Measurements from ENCODE around the gene AGFG2. TPM values are rescaled to one million over a fixed set of nuclear protein-coding genes. Genes with fewer than 3 reads are reported as not detected.
"Not testable (repeated sequence)": the region's sequence is repeated elsewhere in the genome, so short reads cannot be mapped to it uniquely, and the experiment has no call there.

Gene AGFG2
- total and polyA plus RNA-seq, 10 of the 15 experiments (the other 5 are each of a cell fraction or from before 2014, with no cell fraction given) = 0.90 to 71.5 (median 25.4) TPM

DNA sequence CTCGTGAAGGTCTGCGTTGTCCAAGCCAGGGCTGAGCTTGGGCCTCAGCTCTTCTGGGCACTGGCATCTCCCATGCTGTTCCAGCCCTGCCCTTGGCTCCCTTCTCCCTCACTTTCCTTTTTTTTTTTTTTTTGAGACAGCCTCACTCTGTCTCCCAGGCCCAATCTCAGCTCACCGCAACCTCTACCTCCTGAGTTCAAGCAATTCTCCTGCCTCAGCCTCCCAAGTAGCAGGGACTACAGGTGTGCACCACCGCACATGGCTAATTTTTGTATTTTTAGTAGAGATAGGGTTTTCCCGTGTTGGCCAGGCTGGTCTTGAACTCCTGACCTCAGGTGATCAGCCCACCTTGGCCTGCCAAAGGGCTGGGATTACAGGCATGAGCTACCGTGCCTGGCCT lies 25.4 kb downstream of the AGFG2 start:
- H3K27me3 ChIP-seq (replicated peaks in 1 of 2; ENCODE audit: control insufficient read depth in 2 of 2, insufficient read depth in 2 of 2, low read length in 1 of 2); H3K79me2 ChIP-seq (ENCODE audit: control insufficient read depth, insufficient read depth, low read length); BruUV-seq (replicated peaks); H2AFZ ChIP-seq (ENCODE audit: control insufficient read depth, low read depth, low read length); H3K9ac ChIP-seq (ENCODE audit: control insufficient read depth, insufficient read depth, low read length); H3K9me3 ChIP-seq (replicated peaks; ENCODE audit: control insufficient read depth, insufficient read depth, low read length); in situ Hi-C loops (cut with MboI); DNase-seq (ENCODE audit: low read depth, low spot score); H4K20me1 ChIP-seq (ENCODE audit: control insufficient read depth, insufficient read depth); ATAC-seq; H3K4me2 ChIP-seq (ENCODE audit: control insufficient read depth, insufficient read depth); H3K27ac ChIP-seq (ENCODE audit: control insufficient read depth, insufficient read depth); FAIRE-seq; H3K4me3 ChIP-seq: not testable (repeated sequence)
- intact Hi-C loops (cut with micrococcal nuclease; ENCODE audit: unreplicated experiment) = loop anchor here (1.0 to 5.0 kb wide), 3 partner anchors 128 to 288 kb away; partner anchors contain the start of genes GIGYF1 and SLC12A9
- H3K36me3 ChIP-seq (ENCODE audit: control insufficient read depth in 2 of 2, insufficient read depth in 2 of 2, low read length in 1 of 2) = peaks cover 18 to 22% of the 10 kb centered on the region in 2 experiments; a peak in 3 of 4 replicates
- 75% methylated on average over 6 of the region's 6 CpGs for WGBS (ENCODE audit: insufficient coverage, insufficient replicate concordance, low lambda C conversion rate, missing lambda C conversion rate)
- H3K4me1 ChIP-seq (ENCODE audit: control insufficient read depth, insufficient read depth, low read length) = peaks cover 11% of the 10 kb centered on the region
- POLR2A ChIA-PET = interaction anchor here (0.6 to 1.1 kb wide), 3 partner anchors 22 to 49 kb away, joined by 3 to 6 read pairs (median 6); no protein-coding TSS in a partner anchor
- SMC1A ChIA-PET (ENCODE audit: uncharacterized antibody, unreplicated experiment) = interaction anchor here (0.5 to 2.2 kb wide), 8 partner anchors 9 to 168 kb away, joined by 3 to 13 read pairs (median 3); partner anchors contain the start of genes FBXO24 and LRCH4
- CTCF ChIA-PET = interaction anchor here (0.5 to 12.6 kb wide), 27 partner anchors 9 to 340 kb away, joined by 3 to 190 read pairs (median 4); partner anchors contain the start of genes FBXO24, LRCH4, MOSPD3 and PCOLCE
- RAD21 ChIA-PET (ENCODE audit: unreplicated experiment) = interaction anchor here (1.1 to 3.7 kb wide), 4 partner anchors 20 to 127 kb away, joined by 4 to 22 read pairs (median 14); partner anchors contain the start of genes FBXO24, LRCH4 and MOSPD3

DNA sequence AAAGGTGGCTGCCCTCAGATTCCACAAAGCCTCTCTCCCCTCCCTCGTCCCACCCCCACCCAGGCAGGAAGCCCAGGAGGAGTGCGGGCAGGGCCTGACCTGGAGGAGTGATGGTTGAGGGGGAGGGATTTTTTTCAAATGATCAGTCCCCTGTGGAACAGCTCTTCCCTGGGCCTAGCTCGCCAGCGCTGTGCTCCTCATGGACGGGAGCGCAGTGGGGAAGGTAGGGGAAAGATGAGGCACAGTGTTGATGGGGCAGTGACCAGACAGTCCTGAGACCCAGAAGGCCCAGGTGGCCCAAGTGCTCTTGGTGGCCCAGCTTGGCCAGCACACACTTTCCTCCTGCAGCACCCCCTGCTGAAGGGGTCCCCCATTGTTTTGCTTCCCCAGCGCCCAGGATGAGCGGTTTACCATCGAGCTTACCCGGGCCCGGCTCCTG lies 26.1 kb downstream of the AGFG2 start:
- in situ Hi-C loops (cut with MboI) = no loop called here
- no peak overlapping the region for H3K4me3 ChIP-seq
- ATAC-seq = no peak
- FAIRE-seq = no peak
- POLR2A ChIA-PET = interaction anchor here (0.7 kb wide), 1 partner anchor 311 kb away, joined by 4 read pairs; no protein-coding TSS in a partner anchor
- no peaks in the 10 kb centered on the region for H4K20me1 ChIP-seq (ENCODE audit: control insufficient read depth, insufficient read depth)
- no peak overlapping the region for H2AFZ ChIP-seq (ENCODE audit: control insufficient read depth, low read depth, low read length)
- intact Hi-C loops (cut with micrococcal nuclease; ENCODE audit: unreplicated experiment) = no loop called here
- H3K27ac ChIP-seq (ENCODE audit: control insufficient read depth, insufficient read depth) = no peak overlapping the region
- H3K4me2 ChIP-seq (ENCODE audit: control insufficient read depth, insufficient read depth) = no peak overlapping the region
- no peaks in the 10 kb centered on the region for H3K79me2 ChIP-seq (ENCODE audit: control insufficient read depth, insufficient read depth, low read length)
- WGBS (ENCODE audit: insufficient coverage, insufficient replicate concordance, low lambda C conversion rate, missing lambda C conversion rate) = 98% methylated on average over 11 of the region's 11 CpGs
- SMC1A ChIA-PET (ENCODE audit: uncharacterized antibody, unreplicated experiment) = interaction anchor here (1.0 to 2.2 kb wide), 4 partner anchors 18 to 140 kb away, joined by 3 to 13 read pairs (median 4); partner anchors contain the start of gene POP7
- RAD21 ChIA-PET (ENCODE audit: unreplicated experiment) = interaction anchor here (1.1 to 3.7 kb wide), 3 partner anchors 19 to 127 kb away, joined by 5 to 22 read pairs (median 21); partner anchors contain the start of genes FBXO24 and LRCH4
- BruUV-seq (replicated peaks) = no TSS peak
- CTCF ChIA-PET = interaction anchor here (0.6 to 12.6 kb wide), 14 partner anchors 10 to 287 kb away, joined by 3 to 190 read pairs (median 6); partner anchors contain the start of genes FBXO24, LRCH4, MOSPD3 and POP7
- no peak overlapping the region for H3K9ac ChIP-seq (ENCODE audit: control insufficient read depth, insufficient read depth, low read length)
- H3K4me1 ChIP-seq (ENCODE audit: control insufficient read depth, insufficient read depth, low read length) = peaks cover 18% of the 10 kb centered on the region
- DNase-seq (ENCODE audit: low read depth, low spot score) = no peak
- H3K27me3 ChIP-seq (replicated peaks in 1 of 2; ENCODE audit: control insufficient read depth in 2 of 2, insufficient read depth in 2 of 2, low read length in 1 of 2) = no peaks in the 10 kb centered on the region
- no peaks in the 10 kb centered on the region for H3K9me3 ChIP-seq (replicated peaks; ENCODE audit: control insufficient read depth, insufficient read depth, low read length)
- H3K36me3 ChIP-seq (ENCODE audit: control insufficient read depth in 2 of 2, insufficient read depth in 2 of 2, low read length in 1 of 2) = peaks cover 18 to 19% of the 10 kb centered on the region in 2 experiments; a peak in 3 of 4 replicates
- TF ChIP-seq POLR2A (IDR thresholded peaks at IDR 0.05; ENCODE audit: low read depth, low read length) = no peak
- TF ChIP-seq LARP7 (IDR thresholded peaks at IDR 0.05) = no peak
- TF ChIP-seq JUNB (IDR thresholded peaks at IDR 0.05) = no peak
- no peak for TF ChIP-seq MTA2 (IDR thresholded peaks at IDR 0.05; ENCODE audit: low read depth)
- TF ChIP-seq RB1 (IDR thresholded peaks at IDR 0.05; ENCODE audit: borderline replicate concordance) = no peak
- TF ChIP-seq TCF7 (IDR thresholded peaks at IDR 0.05; ENCODE audit: borderline replicate concordance) = no peak
- TF ChIP-seq NBN (IDR thresholded peaks at IDR 0.05) = no peak
- TF ChIP-seq SMAD5 (IDR thresholded peaks at IDR 0.05; ENCODE audit: low read depth) = no peak
- TF ChIP-seq HCFC1 (IDR thresholded peaks at IDR 0.05; ENCODE audit: low read length) = no peak
- TF ChIP-seq, protein P1, sequence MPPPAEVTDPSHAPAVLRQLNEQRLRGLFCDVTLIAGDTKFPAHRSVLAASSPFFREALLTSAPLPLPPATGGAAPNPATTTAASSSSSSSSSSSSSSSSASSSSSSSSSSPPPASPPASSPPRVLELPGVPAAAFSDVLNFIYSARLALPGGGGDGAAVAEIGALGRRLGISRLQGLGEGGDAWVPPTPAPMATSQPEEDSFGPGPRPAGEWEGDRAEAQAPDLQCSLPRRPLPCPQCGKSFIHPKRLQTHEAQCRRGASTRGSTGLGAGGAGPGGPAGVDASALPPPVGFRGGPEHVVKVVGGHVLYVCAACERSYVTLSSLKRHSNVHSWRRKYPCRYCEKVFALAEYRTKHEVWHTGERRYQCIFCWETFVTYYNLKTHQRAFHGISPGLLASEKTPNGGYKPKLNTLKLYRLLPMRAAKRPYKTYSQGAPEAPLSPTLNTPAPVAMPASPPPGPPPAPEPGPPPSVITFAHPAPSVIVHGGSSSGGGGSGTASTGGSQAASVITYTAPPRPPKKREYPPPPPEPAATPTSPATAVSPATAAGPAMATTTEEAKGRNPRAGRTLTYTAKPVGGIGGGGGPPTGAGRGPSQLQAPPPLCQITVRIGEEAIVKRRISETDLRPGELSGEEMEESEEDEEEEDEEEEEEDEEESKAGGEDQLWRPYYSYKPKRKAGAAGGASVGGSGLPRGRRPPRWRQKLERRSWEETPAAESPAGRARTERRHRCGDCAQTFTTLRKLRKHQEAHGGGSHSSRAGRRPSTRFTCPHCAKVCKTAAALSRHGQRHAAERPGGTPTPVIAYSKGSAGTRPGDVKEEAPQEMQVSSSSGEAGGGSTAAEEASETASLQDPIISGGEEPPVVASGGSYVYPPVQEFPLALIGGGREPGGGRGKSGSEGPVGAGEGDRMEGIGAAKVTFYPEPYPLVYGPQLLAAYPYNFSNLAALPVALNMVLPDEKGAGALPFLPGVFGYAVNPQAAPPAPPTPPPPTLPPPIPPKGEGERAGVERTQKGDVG (CRISPR knock-in tag; IDR thresholded peaks at IDR 0.05) = no peak
- TF ChIP-seq NFYA (IDR thresholded peaks at IDR 0.05; ENCODE audit: borderline replicate concordance, low read depth, low read length) = no peak
- TF ChIP-seq SMAD1 (IDR thresholded peaks at IDR 0.05; ENCODE audit: low read depth, partially characterized antibody) = no peak
- TF ChIP-seq, protein P2, sequence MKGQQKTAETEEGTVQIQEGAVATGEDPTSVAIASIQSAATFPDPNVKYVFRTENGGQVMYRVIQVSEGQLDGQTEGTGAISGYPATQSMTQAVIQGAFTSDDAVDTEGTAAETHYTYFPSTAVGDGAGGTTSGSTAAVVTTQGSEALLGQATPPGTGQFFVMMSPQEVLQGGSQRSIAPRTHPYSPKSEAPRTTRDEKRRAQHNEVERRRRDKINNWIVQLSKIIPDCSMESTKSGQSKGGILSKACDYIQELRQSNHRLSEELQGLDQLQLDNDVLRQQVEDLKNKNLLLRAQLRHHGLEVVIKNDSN (IDR thresholded peaks at IDR 0.05; ENCODE audit: borderline replicate concordance, extremely low read length, insufficient read depth, low read depth, low read length) = no peak
- TF ChIP-seq ZNF274 (IDR thresholded peaks at IDR 0.05; ENCODE audit: insufficient read depth, insufficient read length) = no peak

Data from GM12878 (cell line).